ENCODE results near the gene PAPOLG. TPM values are rescaled to one million over a fixed set of nuclear protein-coding genes. Genes with fewer than 3 reads are reported as not detected.
A peak's percentile ranks its signal among the peaks of the same experiment; 100 is the strongest.

PAPOLG gene
- polyA plus RNA-seq, 3 donors: 4.7 to 8.9 (median 8.0) TPM

GRCh38 chr2:60778352-60778751, 22.3 kb downstream of the PAPOLG start:
- Histone ChIP-seq H3K27ac (ENCODE audit: low read depth in 1 of 2, low read length in 2 of 2) (no peak overlapping the region), H3K36me3 (replicated peaks in 1 of 2; ENCODE audit: control insufficient read depth in 1 of 2, insufficient read depth in 2 of 2, low read length in 2 of 2) (peaks cover 81 to 99% of the 10 kb centered on the region in 2 donors), H3K79me2 (ENCODE audit: insufficient read depth, low read length) (no peaks in the 10 kb centered on the region), H2AFZ (ENCODE audit: insufficient read depth, low read depth, low read length, poor library complexity, severe bottlenecking) (no peak overlapping the region), H3K4me3 (replicated peaks in 1 of 3; ENCODE audit: low read depth in 2 of 3, low read length in 3 of 3) (no peak overlapping the region), H3K9me3 (replicated peaks in 1 of 2; ENCODE audit: control insufficient read depth in 1 of 2, insufficient read depth in 1 of 2, low read length in 2 of 2) (no peaks in the 10 kb centered on the region), H4K20me1 (ENCODE audit: insufficient read depth, low read length) (no peaks in the 10 kb centered on the region), H3K4me1 (ENCODE audit: control insufficient read depth in 1 of 2, insufficient read depth in 2 of 2, low read length in 2 of 2) (peaks cover 6 to 8% of the 10 kb centered on the region in 2 donors), H3K9ac (ENCODE audit: insufficient read depth, low read length, poor library complexity, severe bottlenecking) (no peak overlapping the region), H3K4me2 (replicated peaks; ENCODE audit: extremely low read depth, low read length, poor library complexity, severe bottlenecking) (no peak overlapping the region), H3K27me3 (ENCODE audit: control insufficient read depth in 2 of 2, insufficient read depth in 2 of 2, low read length in 2 of 2) (no peaks in the 10 kb centered on the region)
- no peak overlapping the region for H3K4me3 Mint-ChIP-seq
- no peaks in the 10 kb centered on the region for H3K9me3 Mint-ChIP-seq
- DNase-seq: no peak
- no peaks in the 10 kb centered on the region for H3K27me3 Mint-ChIP-seq (ENCODE audit: low read depth in 3 of 3)
- peaks cover 10% of the 10 kb centered on the region for H3K4me1 Mint-ChIP-seq
- intact Hi-C loops (cut with micrococcal nuclease): no loop called here
- no CpG with 5 or more reads among the region's 3 CpGs for WGBS (ENCODE audit: insufficient coverage)
- TF ChIP-seq CTCF (IDR thresholded peaks at IDR 0.05): no peak
- peaks cover 70 to 92% of the 10 kb centered on the region in 2 donors for H3K36me3 Mint-ChIP-seq
- H3K27ac Mint-ChIP-seq: no peak overlapping the region

GRCh38 chr2:60779426-60779825, 23.4 kb downstream of the PAPOLG start:
- Mint-ChIP-seq H3K27ac (peak overlapping the region in 2 of 7 donors; percentile 24 to 41), H3K27me3 (ENCODE audit: low read depth in 3 of 3) (no peaks in the 10 kb centered on the region), H3K36me3 (peaks cover 71 to 92% of the 10 kb centered on the region in 2 donors), H3K4me1 (peaks cover 10% of the 10 kb centered on the region), H3K9me3 (no peaks in the 10 kb centered on the region), H3K4me3 (no peak overlapping the region)
- H3K4me1 ChIP-seq (ENCODE audit: control insufficient read depth in 1 of 2, insufficient read depth in 2 of 2, low read length in 2 of 2): peaks cover 6 to 8% of the 10 kb centered on the region in 2 donors
- no peaks in the 10 kb centered on the region for H3K9me3 ChIP-seq (replicated peaks in 1 of 2; ENCODE audit: control insufficient read depth in 1 of 2, insufficient read depth in 1 of 2, low read length in 2 of 2)
- H3K79me2 ChIP-seq (ENCODE audit: insufficient read depth, low read length): no peaks in the 10 kb centered on the region
- peak overlapping the region in 1 of 2 donors; percentile 79 for H3K27ac ChIP-seq (ENCODE audit: low read depth in 1 of 2, low read length in 2 of 2)
- intact Hi-C loops (cut with micrococcal nuclease): no loop called here
- no peak for TF ChIP-seq CTCF (IDR thresholded peaks at IDR 0.05)
- WGBS (ENCODE audit: insufficient coverage): no CpG with 5 or more reads among the region's 5 CpGs
- H3K36me3 ChIP-seq (replicated peaks in 1 of 2; ENCODE audit: control insufficient read depth in 1 of 2, insufficient read depth in 2 of 2, low read length in 2 of 2): peaks cover 79 to 99% of the 10 kb centered on the region in 2 donors
- no peak overlapping the region for H3K4me2 ChIP-seq (replicated peaks; ENCODE audit: extremely low read depth, low read length, poor library complexity, severe bottlenecking)
- H3K9ac ChIP-seq (ENCODE audit: insufficient read depth, low read length, poor library complexity, severe bottlenecking): no peak overlapping the region
- no peak for DNase-seq
- H3K4me3 ChIP-seq (replicated peaks in 1 of 3; ENCODE audit: low read depth in 2 of 3, low read length in 3 of 3): no peak overlapping the region
- no peaks in the 10 kb centered on the region for H4K20me1 ChIP-seq (ENCODE audit: insufficient read depth, low read length)
- no peaks in the 10 kb centered on the region for H3K27me3 ChIP-seq (ENCODE audit: control insufficient read depth in 2 of 2, insufficient read depth in 2 of 2, low read length in 2 of 2)
- no peak overlapping the region for H2AFZ ChIP-seq (ENCODE audit: insufficient read depth, low read depth, low read length, poor library complexity, severe bottlenecking)

Measured in CD14-positive monocyte (primary cell).